K562 (cell line): ENCODE results near the gene CXCL14. TPM values are rescaled to one million over a fixed set of nuclear protein-coding genes. Genes with fewer than 3 reads are reported as not detected.

Experiments
- ATAC-seq: fragments of 200-7000 bp; cut with Tn5 transposase; 3 replicates; pipeline ENCODE4 v1.9.1; 2020; ENCODE audit warnings: moderate library complexity
- BruUV-seq: library from RNA; stranded (reverse); fragments of 400-500 nt; replicated peaks from 2 replicates; lab custom pipeline; 2021; lab: Mats Ljungman, UMichigan
- CTCF ChIA-PET: fragments of 300-600 bp; formaldehyde crosslinking; extraction: SDS; loops from one replicate; lab custom pipeline; 2021; ENCODE audit warnings: low intra/inter-chr PET ratio; lab: Yijun Ruan, JAX
- POLR2A ChIA-PET: fragments of 300-600, 350-650 bp; sonication (Branson Sonifier 250); formaldehyde crosslinking; extraction: SDS; loops from one replicate; lab custom pipeline; 2021; ENCODE audit warnings: antibody characterized with exemption, inconsistent platforms; lab: Yijun Ruan, JAX
- DNase-seq, 4 experiments: peaks; one replicate each; pipeline versions ENCODE4 v3.0.0 to v3.0.0-alpha.2; 2011 to 2018; ENCODE audit warnings: low spot score in 3 of 4, mixed read lengths in 3 of 4; ENCODE audit errors: extremely low read depth in 1 of 4
- FAIRE-seq: peaks from 2 replicates; lab custom pipeline; 2011; peaks lifted over from hg19 to GRCh38; lab: Jason Lieb, UNC
- H2AFZ ChIP-seq: 2 replicates; pipeline ENCODE4 v1.6.0; 2011; ENCODE audit warnings: low read depth, low read length, control low read depth, inconsistent platforms
- H3K27ac ChIP-seq: fragments of 200-600 bp; 3 replicates; pipeline ENCODE4 v1.8.0; 2011; ENCODE audit warnings: low read depth, mild to moderate bottlenecking, control low read depth, inconsistent platforms, low read length, moderate library complexity, mixed read lengths; ENCODE audit errors: extremely low read depth
- H3K27me3 ChIP-seq, 2 experiments: fragments of 300-600 bp in 1 of 2; 2 replicates in 1 of 2; 3 replicates in 1 of 2; pipeline versions ENCODE4 v1.6.0 to v1.8.0; 2011; ENCODE audit warnings: inconsistent platforms in 2 of 2, low read length in 2 of 2, mild to moderate bottlenecking in 1 of 2, mixed read lengths in 1 of 2, moderate library complexity in 1 of 2; ENCODE audit not compliant: control insufficient read depth in 2 of 2, insufficient read depth in 2 of 2
- H3K36me3 ChIP-seq: fragments of 300-600 bp; 3 replicates; pipeline ENCODE4 v1.8.0; 2011; ENCODE audit warnings: mild to moderate bottlenecking, low read length, inconsistent platforms; ENCODE audit not compliant: control insufficient read depth, insufficient read depth
- H3K4me1 ChIP-seq, 2 experiments: fragments of 200-600 bp in 1 of 2; replicated peaks in 1 of 2; 2 replicates in 1 of 2; 3 replicates in 1 of 2; pipeline versions ENCODE4 v1.5.1 to v1.8.0; 2011; ENCODE audit warnings: inconsistent platforms in 2 of 2, low read length in 2 of 2, mild to moderate bottlenecking in 1 of 2, mixed read lengths in 1 of 2, moderate library complexity in 1 of 2; ENCODE audit not compliant: control insufficient read depth in 2 of 2, insufficient read depth in 2 of 2
- H3K4me2 ChIP-seq: 2 replicates; pipeline ENCODE4 v1.6.1; 2011; ENCODE audit warnings: low read length, control low read depth, inconsistent platforms, mixed read lengths; ENCODE audit not compliant: insufficient read depth
- H3K4me3 ChIP-seq: fragments of 200-600 bp; sonication (generic), shearing (Covaris generic); 2 replicates; pipeline ENCODE4 v1.5.1; 2016; ENCODE audit warnings: control low read depth, inconsistent platforms
- H3K79me2 ChIP-seq: fragments of 200-600 bp; 3 replicates; pipeline ENCODE4 v1.8.0; 2011; ENCODE audit warnings: low read length, inconsistent platforms; ENCODE audit not compliant: control insufficient read depth, insufficient read depth
- H3K9ac ChIP-seq, 2 experiments: 2 replicates each; pipeline versions ENCODE4 v1.6.0 to v1.6.1; 2011; ENCODE audit warnings: low read depth in 2 of 2, low read length in 2 of 2, control low read depth in 1 of 2, inconsistent platforms in 1 of 2, mild to moderate bottlenecking in 1 of 2, mixed read lengths in 1 of 2; ENCODE audit not compliant: insufficient read depth in 1 of 2
- H3K9me1 ChIP-seq: one replicate; pipeline ENCODE4 v1.6.0; 2011; ENCODE audit warnings: inconsistent platforms, mild to moderate bottlenecking, low read length, moderate library complexity; ENCODE audit not compliant: control insufficient read depth, insufficient read depth
- H3K9me3 ChIP-seq: replicated peaks from 2 replicates; pipeline ENCODE4 v1.5.1; 2011; ENCODE audit warnings: low read depth, low read length, inconsistent platforms; ENCODE audit not compliant: control insufficient read depth, insufficient read depth
- H4K20me1 ChIP-seq: replicated peaks from 2 replicates; pipeline ENCODE4 v1.6.1; 2011; ENCODE audit warnings: low read length, inconsistent platforms, mixed read lengths; ENCODE audit not compliant: control insufficient read depth, insufficient read depth
- HDAC2 ChIP-seq: fragments of 450-650 bp; IDR thresholded peaks from 2 replicates; pipeline ENCODE4 v1.6.1; 2016; ENCODE audit warnings: mild to moderate bottlenecking
- LARP7 ChIP-seq: fragments of 450-650 bp; IDR thresholded peaks from 2 replicates; pipeline ENCODE4 v1.6.1; 2016
- MIER1 ChIP-seq: fragments of 450-650 bp; IDR thresholded peaks from 2 replicates; pipeline ENCODE4 v1.6.1; 2016; ENCODE audit warnings: antibody characterized with exemption, mild to moderate bottlenecking, low read depth
- NFRKB ChIP-seq: fragments of 450-650 bp; IDR thresholded peaks from 2 replicates; pipeline ENCODE4 v1.6.1; 2016; ENCODE audit warnings: low read depth
- SRSF9 ChIP-seq: fragments of 200-400 bp; formaldehyde crosslinking; IDR thresholded peaks from 2 replicates; pipeline ENCODE4 v1.6.1; 2017; ENCODE audit warnings: low read depth, low read length, borderline replicate concordance
- TARDBP ChIP-seq: fragments of 450-650 bp; IDR thresholded peaks from 2 replicates; pipeline ENCODE4 v1.6.1; 2016
- TOE1 ChIP-seq, 2 experiments: fragments of 450-650 bp in 1 of 2; sonication (generic) in 1 of 2; formaldehyde crosslinking in 1 of 2; IDR thresholded peaks; 2 replicates each; pipeline versions ENCODE4 v1.7.1 to v1.8.0; 2016 to 2022; ENCODE audit warnings: borderline replicate concordance in 2 of 2, mild to moderate bottlenecking in 2 of 2, antibody characterized with exemption in 1 of 2, inconsistent platforms in 1 of 2, low read depth in 1 of 2, missing genetic modification reagents in 1 of 2, moderate library complexity in 1 of 2
- ZBTB1 ChIP-seq: sonication (generic); formaldehyde crosslinking; IDR thresholded peaks from 2 replicates; pipeline ENCODE4 v1.8.1; 2023; ENCODE audit warnings: missing genetic modification reagents, low read depth, mild to moderate bottlenecking, borderline replicate concordance
- WGBS: fragments of 100-300 bp; shearing (Covaris generic); methylation state at CpG from one replicate; pipeline ENCODE4 v1.1.6; 2016; ENCODE audit warnings: low coverage, mixed read lengths; ENCODE audit not compliant: insufficient coverage; ENCODE audit errors: missing lambda C conversion rate; 5-methylcytosine and 5-hydroxymethylcytosine counted together
- in situ Hi-C: fragments of 300-500 bp; cut with MboI; formaldehyde crosslinking; loops from 4 replicates; pipeline ENCODE4 v1.15.0; 2018; ENCODE audit warnings: inconsistent platforms, mixed read lengths
- intact Hi-C: fragments of 100-400 bp; cut with micrococcal nuclease; formaldehyde crosslinking; loops from 2 replicates; pipeline ENCODE4 v1.14.2; 2022
- polyA plus RNA-seq, 8 experiments: library from polyadenylated mRNA; depleted of rRNA in 4 of 8; stranded (reverse) in 5 of 8; unstranded in 3 of 8; fragments of >200 nt; fragmentation: Nextera tagmentation in 2 of 8; fragmentation: Illumina TruSeq in 1 of 8; extraction: Ambion mirVana in 2 of 8; extraction: Trizol in 1 of 8; gene quantifications; 2 replicates each; pipeline versions ENCODE4 v1.2.1 to v1.2.3, GENCODE V29; 2011 to 2014; ENCODE audit warnings: inconsistent platforms in 1 of 8, missing spikeins in 1 of 8
- total RNA-seq, 7 experiments: library from RNA; depleted of rRNA in 6 of 7; stranded (reverse); fragments of >200 nt in 6 of 7; fragmentation: Illumina TruSeq in 2 of 7; extraction: Trizol in 2 of 7; gene quantifications; 2 replicates each; pipeline versions ENCODE4 v1.2.1 to v1.2.3, GENCODE V29; 2011 to 2021; ENCODE audit warnings: low replicate concordance in 1 of 7
- TF ChIP-seq, protein P1 (sequence below), 2 experiments: IDR thresholded peaks in 1 of 2; conservative IDR thresholded peaks in 1 of 2; 2 replicates each; pipeline ENCODE4 v1.6.1; 2016; ENCODE audit warnings: low read depth in 2 of 2, mild to moderate bottlenecking in 1 of 2, missing compliant biosample characterization in 1 of 2, missing genetic modification characterization in 1 of 2, moderate library complexity in 1 of 2

CXCL14 gene
- total and polyA plus RNA-seq, 9 of the 15 experiments (the other 6 are each of a cell fraction or from before 2014, with no cell fraction given): not detected

GRCh38 chr5:135606431-135606830 is 27.6 kb upstream of the CXCL14 start:
- H3K9me3 ChIP-seq: no peaks in the 10 kb centered on the region
- no peaks in the 10 kb centered on the region for H3K79me2 ChIP-seq
- ATAC-seq (no peak), DNase-seq (no peak), FAIRE-seq (no peak)
- ChIA-PET POLR2A (no interaction called here), CTCF (no interaction called here)
- TF ChIP-seq, protein P1, sequence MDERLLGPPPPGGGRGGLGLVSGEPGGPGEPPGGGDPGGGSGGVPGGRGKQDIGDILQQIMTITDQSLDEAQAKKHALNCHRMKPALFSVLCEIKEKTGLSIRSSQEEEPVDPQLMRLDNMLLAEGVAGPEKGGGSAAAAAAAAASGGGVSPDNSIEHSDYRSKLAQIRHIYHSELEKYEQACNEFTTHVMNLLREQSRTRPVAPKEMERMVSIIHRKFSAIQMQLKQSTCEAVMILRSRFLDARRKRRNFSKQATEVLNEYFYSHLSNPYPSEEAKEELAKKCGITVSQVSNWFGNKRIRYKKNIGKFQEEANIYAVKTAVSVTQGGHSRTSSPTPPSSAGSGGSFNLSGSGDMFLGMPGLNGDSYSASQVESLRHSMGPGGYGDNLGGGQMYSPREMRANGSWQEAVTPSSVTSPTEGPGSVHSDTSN (CRISPR knock-in tag; IDR thresholded peaks at IDR 0.05; ENCODE audit: low read depth): no peak
- TF ChIP-seq, protein P1 (tag; conservative IDR thresholded peaks at IDR 0.05; ENCODE audit: low read depth): no peak
- TF ChIP-seq TOE1 (IDR thresholded peaks at IDR 0.05; ENCODE audit: borderline replicate concordance): no peak
- TF ChIP-seq TOE1 (CRISPR knock-in tag; IDR thresholded peaks at IDR 0.05; ENCODE audit: borderline replicate concordance, low read depth): no peak
- no peak for TF ChIP-seq LARP7
- no peak for TF ChIP-seq SRSF9
- no peak for TF ChIP-seq ZBTB1 (CRISPR knock-in tag)
- TF ChIP-seq TARDBP: no peak
- TF ChIP-seq NFRKB: no peak
- TF ChIP-seq MIER1: no peak
- TF ChIP-seq HDAC2: no peak
- no peak overlapping the region for H3K4me2 ChIP-seq
- H3K9ac ChIP-seq: no peak overlapping the region
- in situ Hi-C loops (no loop called here), intact Hi-C loops (no loop called here)
- no peaks in the 10 kb centered on the region for H3K36me3 ChIP-seq
- no peaks in the 10 kb centered on the region for H3K9me1 ChIP-seq
- H3K27ac ChIP-seq: no peak overlapping the region
- WGBS: 0% methylated on average over 2 of the region's 2 CpGs
- no peaks in the 10 kb centered on the region for H4K20me1 ChIP-seq
- no TSS peak for BruUV-seq
- no peaks in the 10 kb centered on the region; a peak in 1 of 5 replicates for H3K27me3 ChIP-seq
- no peak overlapping the region for H3K4me3 ChIP-seq
- H3K4me1 ChIP-seq: 0 out of 5 replicates have a peak, but pooled peaks cover 0 to 1% of the 10 kb centered on the region in 2 experiments
- no peak overlapping the region for H2AFZ ChIP-seq
